SK-N-SH (cell line): ENCODE measurements around the gene BBX.

Experiments used
- FOXJ3 ChIP-seq: sonication (generic); formaldehyde crosslinking; IDR thresholded peaks from 2 replicates; pipeline ENCODE4 v1.5.1; 2020; ENCODE audit warnings: mild to moderate bottlenecking, missing genetic modification reagents
- RAD21 ChIP-seq: IDR thresholded peaks from 2 replicates; pipeline ENCODE4 v1.6.1; 2012; ENCODE audit warnings: mild to moderate bottlenecking, low read length
- TAF1 ChIP-seq: IDR thresholded peaks from 2 replicates; pipeline ENCODE4 v1.6.1; 2012; ENCODE audit warnings: low read depth, mild to moderate bottlenecking, low read length, moderate library complexity, borderline replicate concordance
- TF ChIP-seq, protein P1 (sequence below): fragments of 200-600 bp; sonication (generic); IDR thresholded peaks from 2 replicates; pipeline ENCODE4 v1.6.1; 2017; ENCODE audit warnings: antibody characterized with exemption, mild to moderate bottlenecking, moderate library complexity
- TF ChIP-seq, protein P2 (sequence below): IDR thresholded peaks from 2 replicates; pipeline ENCODE4 v1.4.0; 2012; ENCODE audit warnings: low read depth

DNA sequence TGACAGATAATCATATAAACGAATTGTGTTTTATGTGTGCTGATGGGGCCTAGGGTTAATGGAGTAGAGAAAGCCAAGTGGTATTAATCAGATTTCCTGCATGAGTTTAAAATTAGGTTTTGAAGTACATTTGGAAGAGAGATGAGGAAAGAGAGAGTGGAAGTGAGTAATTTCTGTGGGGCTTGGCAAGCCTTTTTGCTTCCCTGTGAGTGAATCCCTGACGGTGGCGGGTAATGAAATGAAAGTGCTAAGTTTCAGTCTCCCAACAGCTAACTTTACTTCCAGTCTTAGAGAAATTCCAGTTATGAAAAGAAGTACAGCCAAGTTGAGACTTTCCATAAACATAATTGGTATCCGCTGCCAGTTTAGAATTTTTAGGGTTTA is 139.4 kb downstream of the BBX start:
- TF ChIP-seq FOXJ3 (CRISPR knock-in tag) = no peak
- TF ChIP-seq TAF1 = no peak
- TF ChIP-seq, protein P1, sequence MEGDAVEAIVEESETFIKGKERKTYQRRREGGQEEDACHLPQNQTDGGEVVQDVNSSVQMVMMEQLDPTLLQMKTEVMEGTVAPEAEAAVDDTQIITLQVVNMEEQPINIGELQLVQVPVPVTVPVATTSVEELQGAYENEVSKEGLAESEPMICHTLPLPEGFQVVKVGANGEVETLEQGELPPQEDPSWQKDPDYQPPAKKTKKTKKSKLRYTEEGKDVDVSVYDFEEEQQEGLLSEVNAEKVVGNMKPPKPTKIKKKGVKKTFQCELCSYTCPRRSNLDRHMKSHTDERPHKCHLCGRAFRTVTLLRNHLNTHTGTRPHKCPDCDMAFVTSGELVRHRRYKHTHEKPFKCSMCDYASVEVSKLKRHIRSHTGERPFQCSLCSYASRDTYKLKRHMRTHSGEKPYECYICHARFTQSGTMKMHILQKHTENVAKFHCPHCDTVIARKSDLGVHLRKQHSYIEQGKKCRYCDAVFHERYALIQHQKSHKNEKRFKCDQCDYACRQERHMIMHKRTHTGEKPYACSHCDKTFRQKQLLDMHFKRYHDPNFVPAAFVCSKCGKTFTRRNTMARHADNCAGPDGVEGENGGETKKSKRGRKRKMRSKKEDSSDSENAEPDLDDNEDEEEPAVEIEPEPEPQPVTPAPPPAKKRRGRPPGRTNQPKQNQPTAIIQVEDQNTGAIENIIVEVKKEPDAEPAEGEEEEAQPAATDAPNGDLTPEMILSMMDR = no peak
- TF ChIP-seq, protein P2, sequence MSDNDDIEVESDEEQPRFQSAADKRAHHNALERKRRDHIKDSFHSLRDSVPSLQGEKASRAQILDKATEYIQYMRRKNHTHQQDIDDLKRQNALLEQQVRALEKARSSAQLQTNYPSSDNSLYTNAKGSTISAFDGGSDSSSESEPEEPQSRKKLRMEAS = no peak
- TF ChIP-seq RAD21 = no peak
